Activated naive CD8-positive, alpha-beta T cell (primary cell): Measurements from ENCODE around the gene TMEM174.

Source experiments
- H3K27ac Mint-ChIP-seq: one replicate; pipeline ENCODE4 v1.8.0; 2021; ENCODE audit warnings: mixed read lengths
- H3K27me3 Mint-ChIP-seq: one replicate; pipeline ENCODE4 v1.8.0; 2021; ENCODE audit warnings: mixed read lengths
- H3K36me3 Mint-ChIP-seq: one replicate; pipeline ENCODE4 v1.8.0; 2021; ENCODE audit warnings: mixed read lengths
- H3K4me1 Mint-ChIP-seq: one replicate; pipeline ENCODE4 v1.8.0; 2021; ENCODE audit warnings: low read depth, mixed read lengths
- H3K4me3 Mint-ChIP-seq: one replicate; pipeline ENCODE4 v1.8.0; 2021; ENCODE audit warnings: mild to moderate bottlenecking, mixed read lengths
- H3K9me3 Mint-ChIP-seq: one replicate; pipeline ENCODE4 v1.8.0; 2021; ENCODE audit warnings: low read depth, mixed read lengths

The TMEM174 gene

DNA sequence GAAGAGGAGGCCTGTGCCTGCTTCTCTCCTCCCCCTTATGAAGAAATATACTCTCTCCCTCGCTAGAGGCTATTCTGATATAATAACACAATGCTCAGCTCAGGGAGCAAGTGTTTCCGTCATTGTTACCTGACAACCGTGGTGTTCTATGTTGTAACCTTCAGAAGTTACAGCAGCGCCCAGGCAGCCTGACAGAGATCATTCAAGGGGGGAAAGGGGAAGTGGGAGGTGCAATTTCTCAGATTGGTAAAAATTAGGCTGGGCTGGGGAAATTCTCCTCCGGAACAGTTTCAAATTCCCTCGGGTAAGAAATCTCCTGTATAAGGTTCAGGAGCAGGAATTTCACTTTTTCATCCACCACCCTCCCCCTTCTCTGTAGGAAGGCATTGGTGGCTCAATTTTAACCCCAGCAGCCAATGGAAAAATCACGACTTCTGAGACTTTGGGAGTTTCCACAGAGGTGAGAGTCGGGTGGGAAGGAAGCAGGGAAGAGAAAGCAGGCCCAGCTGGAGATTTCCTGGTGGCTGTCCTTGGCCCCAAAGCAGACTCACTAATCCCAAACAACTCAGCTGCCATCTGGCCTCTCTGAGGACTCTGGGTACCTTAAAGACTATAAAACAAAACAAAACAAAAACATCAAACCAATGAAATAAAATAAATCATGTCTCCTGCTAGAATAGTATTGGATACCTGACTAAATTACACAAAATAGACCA lies 1.3 kb downstream of the TMEM174 start:
- H3K4me1 Mint-ChIP-seq, result no peaks in the 10 kb centered on the region
- H3K27ac Mint-ChIP-seq, result no peak overlapping the region
- H3K4me3 Mint-ChIP-seq, result no peak overlapping the region
- no peaks in the 10 kb centered on the region for H3K36me3 Mint-ChIP-seq
- peaks cover 3% of the 10 kb centered on the region for H3K9me3 Mint-ChIP-seq
- peaks cover 60% of the 10 kb centered on the region for H3K27me3 Mint-ChIP-seq

DNA sequence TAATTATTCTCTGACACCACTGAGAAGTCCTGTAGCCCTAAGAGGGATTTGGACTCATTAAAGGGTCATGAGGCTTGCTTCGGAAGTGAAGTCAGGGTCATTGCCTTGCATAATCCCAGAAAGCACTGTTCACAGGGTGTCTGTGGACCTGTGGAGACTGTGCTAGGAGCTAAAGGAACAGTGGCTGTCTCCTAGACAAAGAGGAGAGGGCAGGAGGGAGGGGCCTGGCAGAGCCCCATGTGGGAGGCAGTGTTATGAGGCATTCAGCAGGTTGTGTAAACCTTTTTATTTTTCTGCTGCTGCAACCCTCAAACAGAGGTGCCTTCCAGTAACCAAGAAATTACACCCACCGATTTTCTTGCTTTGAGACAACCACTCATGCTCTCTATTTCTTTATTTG lies 3.3 kb downstream of the TMEM174 start:
- Mint-ChIP-seq H3K27me3 (peaks cover 53% of the 10 kb centered on the region), H3K4me1 (no peaks in the 10 kb centered on the region), H3K27ac (no peak overlapping the region), H3K36me3 (no peaks in the 10 kb centered on the region), H3K9me3 (no peaks in the 10 kb centered on the region), H3K4me3 (no peak overlapping the region)

- Mint-ChIP-seq H3K27me3 (peaks cover 44% of the 10 kb centered on the region), H3K9me3 (no peaks in the 10 kb centered on the region), H3K4me3 (no peak overlapping the region), H3K36me3 (no peaks in the 10 kb centered on the region), H3K4me1 (no peaks in the 10 kb centered on the region), H3K27ac (no peak overlapping the region)
These were observed 5.3 kb downstream of the TMEM174 start for GRCh38 chr5:73178265-73178664.

- H3K9me3 Mint-ChIP-seq, result no peaks in the 10 kb centered on the region
- H3K4me3 Mint-ChIP-seq, result no peak overlapping the region
- no peak overlapping the region for H3K27ac Mint-ChIP-seq
- H3K36me3 Mint-ChIP-seq, result no peaks in the 10 kb centered on the region
- peaks cover 39% of the 10 kb centered on the region for H3K27me3 Mint-ChIP-seq
- no peaks in the 10 kb centered on the region for H3K4me1 Mint-ChIP-seq
These were observed 6.7 kb downstream of the TMEM174 start for GRCh38 chr5:73179730-73180129.

DNA sequence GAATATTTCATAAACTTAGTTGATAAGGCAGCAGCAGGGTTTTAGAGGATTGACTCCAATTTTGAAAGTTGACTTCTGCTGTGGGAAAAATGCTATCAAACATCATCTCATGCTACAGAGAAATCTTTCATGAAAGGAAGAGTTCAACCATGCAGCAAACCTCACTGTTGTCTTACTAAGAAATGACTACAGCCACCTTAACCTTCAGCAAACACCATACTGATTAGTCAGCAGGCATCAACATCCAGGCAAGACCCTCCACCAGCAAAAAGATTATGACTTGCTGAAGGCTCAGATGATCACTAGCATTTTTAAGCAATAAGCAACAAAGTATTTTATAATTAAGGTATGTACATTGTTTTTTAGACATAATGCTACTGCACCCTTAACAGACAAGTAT lies 7.6 kb downstream of the TMEM174 start:
- peaks cover 41% of the 10 kb centered on the region for H3K27me3 Mint-ChIP-seq
- peaks cover 2% of the 10 kb centered on the region for H3K36me3 Mint-ChIP-seq
- H3K27ac Mint-ChIP-seq, result no peak overlapping the region
- H3K4me3 Mint-ChIP-seq, result no peak overlapping the region
- H3K4me1 Mint-ChIP-seq, result no peaks in the 10 kb centered on the region
- no peaks in the 10 kb centered on the region for H3K9me3 Mint-ChIP-seq

DNA sequence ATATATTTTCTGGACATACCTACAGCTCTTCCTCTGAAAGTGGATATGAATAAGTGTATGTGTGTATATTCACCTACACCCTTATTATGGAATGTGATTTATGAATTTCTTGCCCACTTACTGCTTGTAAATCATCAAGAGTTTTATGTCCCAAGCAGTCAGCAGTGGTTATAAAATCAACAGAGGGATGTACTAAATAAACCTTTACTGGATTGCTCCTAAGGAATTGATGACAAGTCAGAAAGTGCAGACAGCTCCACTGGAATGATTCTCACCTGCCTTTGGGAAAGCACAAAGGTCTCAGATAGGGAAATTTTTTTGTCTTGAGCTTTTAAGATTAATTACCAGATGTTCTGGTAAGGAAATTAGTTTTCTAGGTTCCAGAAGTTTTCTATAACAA lies 9.3 kb downstream of the TMEM174 start:
- H3K27ac Mint-ChIP-seq, result no peak overlapping the region
- H3K4me3 Mint-ChIP-seq, result no peak overlapping the region
- no peaks in the 10 kb centered on the region for H3K9me3 Mint-ChIP-seq
- H3K27me3 Mint-ChIP-seq, result peaks cover 35% of the 10 kb centered on the region
- peaks cover 2% of the 10 kb centered on the region for H3K36me3 Mint-ChIP-seq
- no peaks in the 10 kb centered on the region for H3K4me1 Mint-ChIP-seq

GRCh38 chr5:73183000-73183399 lies 10.0 kb downstream of the TMEM174 start:
- Mint-ChIP-seq H3K36me3 (peaks cover 2% of the 10 kb centered on the region), H3K4me3 (no peak overlapping the region), H3K9me3 (no peaks in the 10 kb centered on the region), H3K27ac (no peak overlapping the region), H3K27me3 (peaks cover 36% of the 10 kb centered on the region), H3K4me1 (no peaks in the 10 kb centered on the region)

DNA sequence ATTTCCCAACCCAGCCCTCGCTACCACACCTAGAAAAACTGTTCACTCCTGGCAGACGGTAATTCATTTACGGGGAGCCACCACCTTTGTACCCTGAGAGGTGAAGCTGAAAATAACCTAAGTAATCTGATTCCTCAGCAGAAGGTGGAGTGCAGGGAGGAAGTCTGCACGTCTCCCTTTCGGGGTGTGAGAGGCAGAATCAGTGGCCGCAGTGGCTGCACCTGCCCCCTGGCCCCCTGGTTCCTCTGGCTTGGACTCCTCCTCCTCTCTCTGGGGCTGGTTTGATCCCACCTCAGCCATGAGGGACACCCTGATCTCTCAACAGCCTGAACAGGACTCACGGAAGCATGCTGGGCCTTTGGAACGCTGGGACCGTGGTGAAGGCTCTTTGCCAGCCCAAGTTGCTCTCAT lies 10.5 kb downstream of the TMEM174 start:
- Mint-ChIP-seq H3K36me3 (peaks cover 2% of the 10 kb centered on the region), H3K27me3 (peaks cover 37% of the 10 kb centered on the region), H3K4me3 (no peak overlapping the region), H3K4me1 (no peaks in the 10 kb centered on the region), H3K27ac (no peak overlapping the region), H3K9me3 (no peaks in the 10 kb centered on the region)

- Mint-ChIP-seq H3K27me3 (peaks cover 36% of the 10 kb centered on the region), H3K27ac (no peak overlapping the region), H3K9me3 (no peaks in the 10 kb centered on the region), H3K4me1 (no peaks in the 10 kb centered on the region), H3K4me3 (no peak overlapping the region), H3K36me3 (peaks cover 2% of the 10 kb centered on the region)
These were observed 14.0 kb downstream of the TMEM174 start for GRCh38 chr5:73186976-73187375.

DNA sequence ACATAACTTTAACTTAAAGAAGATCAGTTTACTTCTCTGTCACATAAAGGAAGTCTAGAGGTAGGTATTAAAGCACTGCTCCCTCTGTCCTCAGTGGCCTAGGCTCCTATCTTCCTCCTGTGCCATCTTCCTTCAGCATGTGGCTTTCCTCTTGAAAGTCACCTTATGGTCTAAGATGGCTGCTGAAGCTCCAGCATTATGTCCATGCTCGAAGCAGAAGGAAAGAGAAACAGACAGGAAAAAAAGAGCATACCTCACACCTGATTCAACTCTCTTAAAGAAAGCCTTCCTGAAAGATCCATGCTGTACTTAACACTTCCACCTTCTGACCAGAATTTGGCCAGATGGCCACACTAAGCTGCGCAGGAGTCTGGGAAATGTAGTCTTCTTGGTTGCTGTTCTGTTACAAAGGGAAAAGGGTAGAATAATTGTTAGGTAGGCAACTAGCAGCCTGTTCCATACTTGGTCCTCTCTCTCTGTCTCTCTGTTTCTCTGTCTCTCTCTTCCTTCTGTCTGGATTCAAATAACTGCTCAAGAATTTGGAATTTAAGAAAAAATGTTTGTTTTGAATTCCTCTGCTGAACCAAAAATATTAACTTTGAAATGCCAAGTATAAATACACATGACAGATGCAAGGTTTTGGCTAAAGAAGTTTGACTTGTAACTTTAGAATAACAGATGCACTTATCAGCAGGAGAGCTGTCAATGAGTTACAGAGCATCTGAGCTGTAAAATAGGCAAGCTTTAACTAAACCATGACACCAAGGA lies 16.0 kb downstream of the TMEM174 start:
- peaks cover 2% of the 10 kb centered on the region for H3K36me3 Mint-ChIP-seq
- no peak overlapping the region for H3K4me3 Mint-ChIP-seq
- H3K9me3 Mint-ChIP-seq, result no peaks in the 10 kb centered on the region
- no peaks in the 10 kb centered on the region for H3K4me1 Mint-ChIP-seq
- peaks cover 34% of the 10 kb centered on the region for H3K27me3 Mint-ChIP-seq
- H3K27ac Mint-ChIP-seq, result no peak overlapping the region

- Mint-ChIP-seq H3K27me3 (peaks cover 34% of the 10 kb centered on the region), H3K36me3 (peaks cover 2% of the 10 kb centered on the region), H3K9me3 (no peaks in the 10 kb centered on the region), H3K4me1 (no peaks in the 10 kb centered on the region), H3K27ac (no peak overlapping the region), H3K4me3 (no peak overlapping the region)
These were observed 16.9 kb downstream of the TMEM174 start for GRCh38 chr5:73189871-73190376.

DNA sequence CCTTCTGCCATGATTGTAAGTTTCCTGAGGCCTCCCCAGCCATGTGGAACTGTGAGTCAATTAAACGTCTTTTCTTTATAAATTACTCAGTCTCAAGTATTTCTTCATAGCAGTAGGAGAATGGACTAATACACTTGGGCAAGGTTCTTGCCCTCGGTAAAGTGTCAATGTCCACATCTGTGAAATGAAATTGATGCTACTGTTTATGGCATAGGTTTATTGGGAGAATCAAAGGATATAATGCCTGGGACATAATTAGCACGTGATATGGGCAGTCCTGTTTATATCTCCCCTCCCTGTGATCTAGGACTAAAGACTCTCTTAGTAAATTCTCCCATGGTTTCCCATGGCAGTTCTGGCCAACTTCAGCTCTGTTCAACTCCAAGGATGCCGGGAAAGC lies 19.4 kb downstream of the TMEM174 start:
- Mint-ChIP-seq H3K27ac (no peak overlapping the region), H3K27me3 (peaks cover 36% of the 10 kb centered on the region), H3K36me3 (no peaks in the 10 kb centered on the region), H3K4me3 (no peak overlapping the region), H3K4me1 (no peaks in the 10 kb centered on the region), H3K9me3 (no peaks in the 10 kb centered on the region)

DNA sequence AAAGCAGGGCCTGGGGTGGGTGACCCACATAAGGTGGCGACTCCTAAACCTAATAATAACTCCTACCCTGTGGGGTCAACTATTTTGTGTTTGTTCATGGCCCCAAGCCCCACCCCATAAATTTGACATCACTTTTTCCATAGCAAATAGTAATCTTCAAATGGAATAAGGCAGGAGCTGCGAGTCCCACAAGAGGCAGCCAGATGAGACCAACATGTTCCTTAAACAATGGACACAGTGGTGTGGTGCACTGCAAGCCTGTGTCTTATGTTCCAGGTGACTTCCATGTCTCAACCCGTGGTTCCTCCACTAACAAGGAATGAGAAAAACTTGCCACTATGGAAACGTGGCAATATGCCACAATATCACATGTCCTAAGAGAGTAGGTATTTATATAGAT lies 20.6 kb downstream of the TMEM174 start:
- H3K4me3 Mint-ChIP-seq, result no peak overlapping the region
- H3K36me3 Mint-ChIP-seq, result no peaks in the 10 kb centered on the region
- peaks cover 36% of the 10 kb centered on the region for H3K27me3 Mint-ChIP-seq
- H3K4me1 Mint-ChIP-seq, result peaks cover 7% of the 10 kb centered on the region
- H3K27ac Mint-ChIP-seq, result no peak overlapping the region
- H3K9me3 Mint-ChIP-seq, result no peaks in the 10 kb centered on the region

DNA sequence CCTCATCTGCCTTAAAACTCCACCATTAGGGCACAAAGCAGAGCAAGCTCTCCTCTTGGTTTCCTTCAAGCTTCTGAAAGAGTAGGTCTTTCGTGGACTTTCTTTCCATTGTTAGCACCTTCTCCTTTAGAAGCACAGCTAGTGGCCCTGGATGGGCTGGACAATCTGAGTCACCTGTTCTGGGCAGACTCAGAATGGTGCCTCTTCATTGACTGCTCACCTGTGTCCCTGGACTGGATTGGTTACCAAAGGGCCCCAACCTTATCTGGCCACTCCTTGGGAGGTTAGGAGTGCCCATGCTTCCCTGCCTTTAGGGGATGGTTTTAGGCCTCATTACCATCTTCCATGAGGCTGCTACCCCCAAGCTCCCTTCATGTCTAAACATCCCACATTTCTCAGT lies 23.2 kb downstream of the TMEM174 start:
- Mint-ChIP-seq H3K4me3 (no peak overlapping the region), H3K27ac (no peak overlapping the region), H3K27me3 (peaks cover 40% of the 10 kb centered on the region), H3K36me3 (no peaks in the 10 kb centered on the region), H3K4me1 (peaks cover 7% of the 10 kb centered on the region), H3K9me3 (no peaks in the 10 kb centered on the region)

- no peaks in the 10 kb centered on the region for H3K36me3 Mint-ChIP-seq
- H3K4me1 Mint-ChIP-seq, result peaks cover 7% of the 10 kb centered on the region
- H3K27me3 Mint-ChIP-seq, result peaks cover 44% of the 10 kb centered on the region
- H3K27ac Mint-ChIP-seq, result no peak overlapping the region
- no peaks in the 10 kb centered on the region for H3K9me3 Mint-ChIP-seq
- H3K4me3 Mint-ChIP-seq, result no peak overlapping the region
These were observed 24.8 kb downstream of the TMEM174 start for GRCh38 chr5:73197637-73198257.
